NCI-H446 (cell line): Measurements from ENCODE around the gene CELSR1.
A peak's percentile ranks its signal among the peaks of the same experiment; 100 is the strongest.

Source experiments
- DNase-seq, 2 experiments: peaks; one replicate each; lab custom pipeline; 2025; lab: John Stamatoyannopoulos, UW

CELSR1 gene

DNA sequence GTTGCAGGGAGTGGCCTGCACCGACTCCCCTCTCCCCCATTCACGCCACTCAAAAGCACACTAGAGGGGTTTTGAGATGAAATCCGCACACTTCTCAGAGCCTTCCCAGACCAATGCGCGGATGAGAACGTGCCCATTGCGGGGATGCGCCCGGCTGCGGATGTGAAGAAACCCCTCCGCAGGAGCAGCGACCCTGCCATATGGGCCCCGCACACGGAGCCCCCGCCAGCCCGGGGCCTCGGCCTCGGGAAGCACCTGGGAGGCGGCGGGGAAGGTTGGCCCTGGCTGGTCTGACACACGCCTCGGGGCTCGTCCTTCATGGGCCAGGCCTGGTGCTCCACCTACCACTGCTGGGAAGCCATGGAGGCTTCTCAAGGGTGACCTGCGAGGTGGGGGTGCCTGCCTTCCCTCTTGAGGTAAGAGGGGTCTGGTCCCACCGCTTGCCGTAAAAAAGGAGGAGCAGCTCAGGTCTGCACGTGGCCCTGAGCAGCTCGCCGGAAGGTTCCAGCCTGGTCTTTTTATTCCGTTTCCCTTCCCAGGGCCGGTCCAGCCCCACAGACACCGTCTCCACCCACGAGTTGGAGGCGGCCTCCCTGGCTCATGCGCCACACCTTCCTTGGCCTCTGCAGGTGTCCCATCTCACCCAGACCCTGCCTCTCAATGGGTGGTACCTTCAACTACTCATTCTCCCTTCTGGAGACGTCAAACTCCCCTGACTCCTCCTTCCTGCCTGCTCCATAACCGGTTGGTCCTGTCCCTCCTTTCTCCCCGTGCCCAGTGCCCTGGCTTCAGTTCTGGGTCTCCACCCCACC, 162.6 kb downstream of the CELSR1 start:
- no peak for DNase-seq

DNA sequence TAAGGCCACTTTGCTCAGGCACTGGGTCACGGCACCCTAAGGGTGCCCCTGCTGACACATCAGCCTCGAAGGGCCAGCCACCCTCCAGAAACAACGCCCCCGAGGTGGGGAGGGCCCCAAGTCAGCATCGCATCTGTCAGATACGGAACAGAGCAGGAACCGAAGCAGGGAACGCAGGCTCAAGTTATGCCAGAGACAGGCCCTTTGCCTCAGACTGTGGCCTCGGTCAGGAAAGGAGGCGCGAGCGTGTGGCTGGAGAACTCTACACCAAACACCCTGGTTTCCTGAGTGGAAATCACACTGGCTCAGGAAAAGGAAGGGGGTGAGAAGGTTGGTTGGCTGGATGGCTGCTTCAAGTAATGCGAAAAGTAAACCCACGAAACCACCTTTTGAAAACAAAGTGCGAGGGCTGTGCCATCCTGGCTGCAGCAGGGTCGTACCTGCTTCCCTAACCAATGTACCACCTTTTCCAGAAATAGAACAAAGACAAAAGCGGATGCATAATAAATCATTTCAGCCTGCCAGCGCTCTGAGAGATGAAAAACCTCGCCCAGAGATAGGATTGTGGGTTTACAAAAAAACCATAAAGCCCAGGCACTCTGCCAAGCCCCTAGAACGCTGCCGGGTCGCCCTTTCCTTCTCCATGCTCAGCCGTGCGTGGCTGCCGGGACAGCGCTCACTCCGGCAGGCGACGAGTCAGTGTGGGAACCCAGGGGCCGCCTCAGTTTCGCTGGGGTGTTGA, 163.3 kb downstream of the CELSR1 start:
- DNase-seq = no peak

DNA sequence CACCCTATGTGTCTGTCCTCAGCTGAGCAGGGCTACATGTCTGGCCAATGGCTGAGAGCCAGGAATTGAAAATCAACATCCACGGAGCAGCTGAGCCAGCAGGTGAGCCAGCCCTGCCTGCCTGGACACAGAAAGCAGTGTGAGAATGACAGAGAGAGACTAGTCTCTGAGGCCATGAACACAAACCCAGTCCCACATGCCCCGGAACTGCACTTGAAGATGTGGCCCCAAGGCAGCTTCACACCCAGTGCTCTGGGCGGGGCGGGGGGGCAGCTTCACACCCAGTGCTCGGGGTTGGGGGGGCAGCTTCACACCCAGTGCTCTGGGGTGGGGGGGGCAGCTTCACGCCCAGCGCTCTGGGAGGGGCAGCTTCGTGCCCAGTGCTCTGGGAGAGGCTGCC, 164.3 kb downstream of the CELSR1 start:
- DNase-seq = no peak

DNA sequence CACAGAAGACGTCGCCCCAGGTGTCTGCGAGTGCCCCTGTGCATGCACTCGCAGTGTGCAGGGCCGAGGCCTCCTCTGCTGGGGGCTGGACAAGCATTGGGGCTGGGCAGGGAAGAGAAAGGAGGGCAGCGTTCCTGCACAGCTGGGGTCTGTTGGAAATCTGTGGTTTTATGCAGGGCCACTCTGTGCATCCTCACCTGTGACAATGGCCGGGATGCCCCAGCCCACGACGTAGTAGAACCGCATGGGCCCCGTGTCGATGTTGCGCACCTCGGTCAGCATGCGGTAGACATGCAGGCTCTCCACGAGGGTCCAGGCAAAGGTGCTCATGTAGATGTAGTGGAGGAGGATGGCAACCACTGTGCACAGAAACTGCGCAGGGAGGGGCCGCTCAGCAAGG, 164.7 kb downstream of the CELSR1 start:
- no peak for DNase-seq

DNA sequence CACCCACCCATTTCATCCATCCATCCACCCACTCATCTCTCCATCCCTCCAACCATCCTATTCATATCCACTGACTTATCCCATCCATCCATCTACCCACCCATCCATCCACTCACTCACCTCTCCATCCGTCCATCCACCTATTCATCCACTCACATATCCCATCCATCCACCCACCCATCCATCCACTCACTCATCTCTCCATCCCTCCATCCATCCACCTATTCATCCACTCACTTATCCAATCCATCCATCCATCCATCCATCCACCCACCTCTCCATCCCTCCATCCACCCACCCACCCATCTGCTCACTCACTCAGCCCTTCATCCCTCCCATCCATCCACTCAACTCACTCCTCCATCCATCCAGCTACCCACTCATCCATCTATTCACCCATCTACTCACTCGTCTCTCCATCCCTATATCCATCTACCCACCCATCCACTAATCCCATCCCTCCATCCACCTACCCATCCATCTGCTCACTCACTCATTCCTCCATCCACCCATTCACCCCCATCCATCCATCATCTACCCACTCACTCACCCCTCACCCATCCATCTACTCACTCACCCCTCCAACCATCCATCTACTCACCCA, 165.7 kb downstream of the CELSR1 start:
- no peak for DNase-seq

DNA sequence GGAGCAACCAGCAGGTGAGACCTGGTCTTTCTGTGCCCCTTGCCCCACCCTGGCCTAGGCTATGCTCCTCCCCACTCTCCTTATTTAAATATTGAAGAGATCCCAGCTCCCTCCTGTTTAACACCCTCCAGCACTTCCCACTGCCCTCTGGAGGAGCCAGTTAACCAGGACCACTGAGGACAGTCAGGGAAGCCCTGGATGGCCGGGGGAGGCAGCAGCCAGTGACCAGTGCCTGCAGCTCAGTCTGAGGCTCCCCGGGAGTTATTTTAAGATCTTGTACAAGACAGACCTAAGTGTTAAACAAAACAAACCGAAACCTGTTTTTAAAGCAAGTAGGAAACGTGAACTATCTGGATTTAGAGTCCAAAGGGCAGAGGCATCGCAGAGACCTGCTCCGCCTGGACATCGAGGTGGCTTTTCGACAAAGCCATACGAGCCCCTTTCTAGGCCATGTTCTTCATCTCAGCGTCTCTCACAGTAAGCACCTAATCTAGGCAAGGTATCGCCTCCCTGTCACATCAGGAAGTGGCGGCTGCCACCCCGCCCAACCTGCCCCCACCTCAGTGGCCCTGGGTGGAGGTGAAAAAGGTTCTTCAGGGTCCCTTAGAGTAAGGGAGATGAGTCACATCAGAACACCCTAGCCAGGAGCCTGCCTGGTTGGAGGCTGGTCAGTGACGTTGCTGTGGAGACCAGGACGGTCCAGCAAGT, 166.7 kb downstream of the CELSR1 start:
- DNase-seq = no peak

DNA sequence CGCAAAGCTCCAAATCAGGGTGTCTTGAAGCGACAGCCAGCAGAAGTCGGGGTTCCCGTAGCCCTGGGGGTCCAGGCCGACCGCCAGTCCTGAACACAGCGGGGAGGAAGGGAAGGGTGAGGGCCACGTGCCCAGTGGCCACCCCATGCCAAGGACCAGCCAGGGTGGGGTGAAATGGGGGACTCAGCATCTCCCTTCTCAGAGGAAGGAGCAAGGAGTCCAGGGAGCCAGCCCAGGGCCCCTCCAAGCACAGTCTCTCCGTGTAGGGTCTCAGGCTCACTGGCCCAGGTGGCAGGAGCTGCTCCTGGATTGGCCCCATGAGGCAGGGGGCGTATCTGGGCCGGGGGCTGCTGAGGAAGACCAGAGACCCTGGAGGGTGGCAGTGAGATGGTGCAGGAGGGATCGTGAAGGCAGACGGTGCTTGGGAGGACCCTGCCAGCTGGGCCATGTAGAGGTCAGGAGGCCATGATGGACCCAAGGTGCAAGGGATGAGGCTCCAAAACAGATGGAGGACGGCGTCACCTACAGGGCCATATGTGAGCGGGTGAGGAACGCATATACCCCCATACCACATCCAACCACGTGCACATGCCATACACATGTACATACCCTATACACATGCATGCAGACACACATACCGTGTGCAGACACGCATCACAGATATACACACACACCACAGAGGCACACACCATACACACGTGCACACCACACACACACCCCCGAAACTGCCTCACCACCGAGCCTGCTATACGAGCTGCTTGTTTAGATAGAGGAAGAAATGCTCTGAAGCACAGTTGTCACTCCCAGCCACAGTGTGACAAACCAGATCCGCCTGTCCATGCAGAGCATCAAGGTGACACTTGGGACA, 167.5 kb downstream of the CELSR1 start:
- DNase-seq = no peak

DNA sequence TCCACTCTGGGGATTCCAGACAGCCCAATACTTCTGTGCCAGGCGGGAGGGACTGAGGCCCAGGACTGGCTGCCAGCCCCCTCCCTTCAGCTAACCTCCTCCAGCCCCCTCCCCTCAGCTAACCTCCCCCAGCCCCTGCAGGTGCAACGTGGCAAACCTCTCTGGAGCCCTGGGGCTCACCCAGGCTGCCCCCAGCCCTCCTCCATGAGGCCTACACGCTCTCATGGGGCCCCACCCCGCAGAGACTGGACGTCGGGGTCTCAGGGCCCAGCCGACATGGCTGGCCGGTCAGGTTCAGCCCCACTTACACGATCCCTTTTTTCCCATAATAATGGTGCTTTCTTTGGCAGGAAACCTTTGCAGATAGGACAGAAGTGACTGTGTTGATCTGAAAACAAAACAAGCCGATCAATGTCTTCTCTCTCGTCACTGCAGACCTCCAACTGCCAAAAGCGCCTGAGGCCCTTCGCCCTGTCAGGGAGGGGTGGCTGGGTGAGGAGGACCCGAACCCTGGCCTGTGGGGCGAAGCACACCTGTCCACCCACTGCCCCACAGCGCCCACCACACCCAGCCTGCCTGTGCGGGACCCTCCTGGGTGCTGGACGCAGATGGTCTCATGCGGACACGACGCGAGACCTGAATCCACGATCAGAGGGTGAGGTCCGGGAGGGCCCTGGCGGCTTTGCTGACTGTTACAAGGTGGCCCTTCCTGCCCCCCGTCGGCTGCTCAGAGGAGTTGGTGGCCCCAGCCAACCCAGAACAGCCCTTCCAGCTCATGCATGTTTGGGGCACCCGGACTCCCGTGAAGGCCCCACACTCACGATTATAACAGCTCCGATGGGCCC, 168.3 kb downstream of the CELSR1 start:
- DNase-seq = no peak

DNA sequence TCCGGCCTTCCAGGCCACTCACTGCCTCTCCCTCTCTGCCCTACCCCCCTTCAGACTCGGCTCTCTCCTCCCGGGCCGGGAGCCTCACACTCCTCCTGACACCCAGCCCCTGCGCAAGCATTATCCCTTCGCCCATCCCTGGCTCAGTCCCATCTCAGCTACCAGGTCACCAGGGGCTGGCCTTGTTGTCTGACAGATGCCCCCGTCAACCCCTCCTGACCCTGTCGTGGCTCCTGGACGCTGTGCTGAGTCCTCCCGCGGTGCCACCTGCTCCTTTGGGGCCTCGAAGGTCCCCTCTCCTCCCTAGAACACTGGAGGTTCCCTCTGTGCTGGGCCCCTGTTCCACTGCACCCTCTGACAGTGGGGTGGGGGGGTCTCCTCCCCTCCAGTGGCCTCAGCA, 169.0 kb downstream of the CELSR1 start:
- no peak for DNase-seq

DNA sequence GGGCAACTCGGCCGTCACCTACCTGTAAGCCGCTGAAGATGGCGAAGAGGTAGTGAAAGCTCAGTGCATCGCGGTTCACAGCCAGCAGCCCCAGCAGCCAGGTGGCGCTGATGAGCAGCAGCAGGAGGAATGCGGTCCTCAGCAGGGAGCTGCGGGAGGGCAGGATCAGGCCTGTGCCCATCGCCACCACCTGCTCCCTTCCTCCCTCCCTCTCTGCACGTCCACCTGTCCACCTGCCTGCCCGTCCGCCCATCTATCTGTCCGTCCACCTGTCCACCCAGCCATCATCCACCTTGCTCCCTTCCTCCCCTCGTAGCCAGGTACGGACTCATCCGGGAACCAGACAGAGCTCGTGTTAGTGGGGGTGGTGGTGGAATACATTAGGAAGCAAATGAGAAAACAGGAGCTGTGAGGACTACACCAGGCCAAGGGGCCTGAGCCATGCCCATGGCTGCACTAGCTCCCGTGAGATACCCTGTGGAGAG, 169.7 kb downstream of the CELSR1 start:
- peak in 1 of 2 experiments; percentile 24 for DNase-seq

DNA sequence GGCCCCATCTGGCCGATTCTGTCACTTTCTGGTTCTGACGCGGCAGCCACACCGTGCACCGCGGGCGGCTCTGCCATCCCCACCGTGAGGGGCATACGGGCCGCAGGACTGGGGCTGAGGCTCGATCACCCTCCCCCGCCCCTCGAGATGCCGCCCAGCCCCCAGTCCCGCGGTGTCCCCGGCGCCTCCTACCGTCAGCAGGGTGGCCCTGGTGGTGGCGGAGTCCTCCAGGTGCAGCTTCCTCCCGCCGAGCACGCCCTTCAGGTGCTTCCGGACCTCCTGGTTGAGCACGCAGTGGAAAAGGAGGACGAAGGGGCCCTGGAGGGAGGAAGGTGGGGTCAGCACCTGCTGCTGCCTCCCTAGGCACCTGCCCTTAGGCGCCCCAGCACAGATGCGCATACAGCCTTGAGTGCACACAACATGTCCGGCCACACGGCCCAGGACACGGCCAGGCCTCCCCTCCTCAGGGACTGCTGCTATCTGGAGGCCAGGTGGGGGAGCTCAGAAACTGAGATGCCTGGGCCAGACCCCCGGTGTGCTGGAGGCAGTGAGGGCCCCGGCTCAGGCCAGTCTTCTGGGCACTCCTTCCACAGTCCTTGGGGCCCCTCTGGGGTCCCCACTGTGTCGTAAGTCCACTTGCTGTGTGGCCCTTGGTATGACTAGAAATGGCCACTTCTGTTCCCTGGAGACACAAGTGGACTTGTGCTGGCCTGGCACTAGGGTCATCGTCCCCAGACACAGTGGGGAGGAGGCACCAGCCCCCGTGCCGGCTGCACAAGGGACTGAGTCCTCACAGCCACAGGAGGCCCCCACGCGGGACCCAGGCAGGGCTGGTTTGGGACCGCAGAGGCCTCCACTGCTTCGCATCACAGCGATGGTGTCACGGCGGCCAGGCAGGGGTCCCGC, 170.4 kb downstream of the CELSR1 start:
- no peak for DNase-seq

DNA sequence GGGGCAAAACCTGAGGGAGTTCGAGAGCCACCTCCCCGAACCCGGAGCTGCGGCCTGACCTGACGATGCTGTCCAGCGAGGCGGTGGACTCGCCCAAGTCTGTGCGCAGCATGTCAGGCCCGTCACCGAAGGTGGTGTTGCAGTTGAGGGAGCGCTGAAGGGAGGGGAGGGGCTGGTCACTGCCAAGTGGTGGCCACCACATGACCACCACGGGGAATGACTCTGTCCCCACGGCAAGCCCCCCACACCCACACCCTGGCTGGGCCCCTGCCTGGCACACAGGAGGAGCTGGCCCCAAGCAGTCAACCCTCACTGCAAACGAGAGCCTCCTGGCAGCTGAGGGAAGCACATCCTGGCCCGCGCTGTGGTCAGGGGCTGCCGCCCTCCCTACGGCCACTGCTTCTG, 171.1 kb downstream of the CELSR1 start:
- DNase-seq = no peak

DNA sequence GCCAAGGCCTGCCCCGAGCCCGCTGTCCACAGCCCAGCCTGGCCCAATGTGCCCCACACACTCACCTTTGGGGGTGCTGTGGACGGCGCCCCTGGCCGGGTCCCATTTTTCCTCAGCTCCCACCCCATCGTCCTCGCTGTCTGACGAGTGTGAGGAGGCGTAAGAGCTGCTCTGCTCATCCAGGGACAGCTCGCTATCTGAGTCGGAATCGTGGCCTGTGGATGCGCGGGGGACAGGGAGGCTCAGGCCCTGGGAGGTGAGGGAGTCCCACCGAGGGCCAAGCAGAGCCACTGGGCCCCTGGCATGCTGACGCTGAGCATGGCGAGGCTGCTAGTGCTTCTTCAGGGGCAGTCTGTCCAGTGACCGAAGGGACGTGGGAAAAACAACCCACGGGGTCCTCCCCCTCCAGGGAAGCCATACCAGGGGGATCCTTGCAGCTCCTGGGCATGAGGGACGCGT, 172.2 kb downstream of the CELSR1 start:
- DNase-seq = no peak

DNA sequence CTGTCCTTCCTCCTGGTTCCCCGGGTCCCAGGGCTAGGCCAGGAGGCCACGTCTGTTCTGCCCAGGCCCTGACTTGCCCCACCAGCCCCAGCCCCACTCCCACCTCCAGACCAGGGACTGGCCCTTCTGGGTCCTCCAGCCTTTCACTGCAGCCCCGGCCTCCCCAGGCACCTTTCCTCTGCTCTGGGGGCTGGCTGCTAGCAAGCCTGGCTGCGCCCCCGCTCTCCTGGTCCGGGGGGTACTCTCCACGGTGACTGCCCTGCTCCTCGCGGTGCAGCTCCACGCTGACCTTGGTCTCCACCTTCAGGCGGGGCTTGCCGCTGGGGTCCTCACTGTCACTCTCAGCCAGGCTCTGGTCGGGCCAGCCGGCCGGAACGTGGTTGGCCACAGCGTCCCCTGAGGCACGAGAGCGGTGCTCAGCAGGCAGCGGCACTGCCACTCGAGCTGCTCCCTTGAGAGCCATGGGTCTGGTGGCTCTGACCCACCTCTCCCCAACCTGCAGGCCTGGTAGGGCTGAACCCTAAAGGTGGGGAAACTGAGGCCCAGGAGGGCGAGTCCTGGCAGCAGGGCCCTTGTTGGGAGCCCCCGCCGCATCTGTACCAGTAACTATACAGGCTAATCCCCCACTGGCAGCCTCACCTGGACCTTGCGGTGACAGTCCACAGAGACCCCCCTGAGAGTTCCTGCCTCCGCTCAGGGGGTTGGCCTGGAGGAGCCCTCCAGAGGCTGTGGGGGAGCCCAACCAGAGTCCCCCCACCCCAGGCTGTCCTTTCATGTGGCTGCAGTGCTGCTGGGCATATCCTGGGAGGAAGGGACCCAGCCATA, 172.9 kb downstream of the CELSR1 start:
- DNase-seq = no peak

DNA sequence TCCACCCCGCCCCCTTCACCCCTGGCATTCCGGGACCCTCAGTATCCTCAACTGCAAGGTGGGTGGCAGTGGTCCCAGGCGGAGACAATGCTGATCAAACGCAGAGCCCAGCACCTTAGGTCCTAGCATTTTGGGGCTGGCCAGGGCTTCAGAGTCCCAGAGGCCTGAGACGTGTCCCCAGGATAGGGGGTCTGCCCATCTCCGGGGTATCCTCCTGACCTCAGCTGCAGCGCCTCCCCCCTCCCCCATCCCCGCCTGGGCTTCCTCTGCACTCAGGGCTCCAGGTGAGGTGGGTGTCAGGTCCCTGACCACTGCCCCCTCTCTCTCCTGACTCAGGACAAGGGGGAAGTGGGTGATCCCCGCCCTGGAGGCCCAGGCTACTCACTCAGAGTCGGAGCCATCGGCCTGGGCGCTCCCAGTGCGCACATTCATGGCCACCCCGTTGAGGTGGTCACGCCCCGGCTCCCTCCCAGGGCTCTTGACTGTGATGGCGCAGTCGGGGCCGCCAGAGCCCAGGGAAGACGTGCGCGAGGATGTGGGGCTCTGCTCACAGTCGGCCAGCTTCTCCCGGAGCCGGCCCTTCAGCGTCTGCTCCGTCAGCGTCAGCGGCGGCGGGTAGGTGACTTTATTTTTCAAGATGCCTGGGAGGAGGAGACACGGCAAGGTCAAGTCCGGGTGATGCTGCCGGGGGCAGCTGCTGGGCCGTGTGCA, 173.7 kb downstream of the CELSR1 start:
- DNase-seq = no peak

DNA sequence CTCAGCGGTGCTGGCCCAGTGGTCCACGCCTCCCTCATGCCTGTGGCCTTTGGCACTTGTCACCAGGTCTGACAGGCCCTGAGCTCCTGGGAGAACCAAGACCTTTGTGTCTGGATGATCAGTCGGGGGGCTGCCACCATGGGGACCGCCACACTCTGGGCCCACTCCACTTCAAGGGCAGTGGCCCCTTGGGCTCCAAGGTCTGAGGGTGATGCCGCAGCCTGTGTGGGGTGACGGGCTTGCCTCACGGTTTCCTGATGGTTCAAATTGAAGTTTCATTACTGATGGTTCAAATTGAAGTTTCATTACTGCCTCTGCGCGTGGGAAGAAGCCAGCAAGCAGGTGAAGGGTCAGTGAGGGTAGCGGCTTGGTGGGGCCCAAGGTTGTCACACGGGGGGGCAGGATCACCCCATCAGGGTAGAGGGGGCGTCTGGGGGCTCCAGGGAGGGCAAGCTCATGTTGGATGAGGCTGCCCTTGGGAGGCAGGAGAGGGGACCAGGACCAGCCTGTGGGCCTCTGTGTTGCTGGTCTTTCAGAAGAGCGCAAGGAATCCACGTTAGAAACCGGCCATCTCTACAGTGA, 174.4 kb downstream of the CELSR1 start:
- DNase-seq = no peak

DNA sequence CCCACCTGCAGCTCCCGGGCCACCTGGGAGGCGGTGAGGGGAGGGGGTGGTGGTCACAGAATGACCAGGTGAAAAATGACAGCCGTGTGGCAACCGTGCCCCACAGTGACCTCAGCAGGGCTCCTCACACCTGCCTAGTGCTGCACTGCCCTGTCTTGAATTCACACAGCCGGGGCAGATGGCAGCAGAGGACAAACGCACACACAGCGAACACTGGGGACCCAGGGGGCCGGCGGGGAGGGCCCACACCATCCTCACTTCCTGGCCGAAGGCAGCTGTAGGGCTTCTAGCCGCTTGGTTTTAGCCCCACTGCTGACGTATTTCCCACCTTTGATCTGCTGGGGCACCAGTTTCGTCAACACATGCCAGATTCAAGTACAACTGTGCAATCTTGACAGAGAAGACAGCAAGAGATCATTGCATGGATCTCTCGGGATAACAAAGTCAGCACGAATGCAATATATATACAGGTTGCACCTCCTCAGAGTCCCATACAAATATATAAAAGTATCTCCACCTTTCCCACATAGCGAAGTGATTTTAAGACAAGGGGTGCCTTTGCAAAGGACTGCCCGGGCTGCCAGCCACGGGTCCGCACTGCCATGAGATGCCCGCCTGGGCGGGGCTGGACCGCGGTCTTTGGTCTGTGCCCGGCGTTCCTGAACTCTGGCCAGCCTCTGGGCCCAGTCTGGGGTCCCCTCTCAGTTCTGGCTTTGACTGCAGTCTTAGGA, 175.1 kb downstream of the CELSR1 start:
- no peak for DNase-seq
